Gastroesophageal sphincter (tissue), 4 donors: ENCODE data around the gene FAM89B. TPM values are rescaled to one million over a fixed set of nuclear protein-coding genes. Genes with fewer than 3 reads are reported as not detected.

Experiments
- ATAC-seq: fragments of 150-250 bp; one replicate; pipeline ENCODE4 v1.9.1; 2016; ENCODE audit warnings: mild to moderate bottlenecking, moderate library complexity
- H3K27ac ChIP-seq, 4 donors: fragments of 200-600 bp; sonication (generic) in 3 of 4; 1 replicate in 3 of 4; 2 replicates in 1 of 4; pipeline ENCODE4 v1.5.1; 2016 to 2019
- H3K27me3 ChIP-seq: fragments of 200-600 bp; sonication (generic); one replicate; pipeline ENCODE4 v1.5.1; 2019
- H3K36me3 ChIP-seq, 2 donors: fragments of 200-600 bp; sonication (generic); one replicate each; pipeline ENCODE4 v1.5.1; 2019; ENCODE audit warnings: control low read depth in 1 of 2
- H3K4me1 ChIP-seq, 3 donors: fragments of 200-600 bp; sonication (generic); 1 replicate in 2 of 3; 2 replicates in 1 of 3; pipeline ENCODE4 v1.5.1; 2016 to 2019; ENCODE audit warnings: control low read depth in 2 of 3
- H3K4me3 ChIP-seq, 2 donors: fragments of 200-600 bp; sonication (generic); one replicate each; pipeline ENCODE4 v1.5.1; 2019; ENCODE audit warnings: mild to moderate bottlenecking in 1 of 2, moderate library complexity in 1 of 2
- H3K9me3 ChIP-seq, 3 donors: fragments of 200-600 bp; sonication (generic); one replicate each; pipeline ENCODE4 v1.5.1; 2017 to 2019; ENCODE audit warnings: control low read depth in 2 of 3
- EP300 ChIP-seq: sonication (generic); formaldehyde crosslinking; IDR thresholded peaks from one replicate; pipeline ENCODE4 v1.6.1; 2017; ENCODE audit warnings: antibody characterized with exemption, mild to moderate bottlenecking
- POLR2A ChIP-seq, 2 donors: fragments of 450-650 bp; IDR thresholded peaks; one replicate each; pipeline ENCODE4 v1.6.1; 2017; ENCODE audit warnings: antibody characterized with exemption in 2 of 2, mild to moderate bottlenecking in 2 of 2, moderate library complexity in 1 of 2
- POLR2AphosphoS5 ChIP-seq: sonication (generic); formaldehyde crosslinking; IDR thresholded peaks from one replicate; pipeline ENCODE4 v1.6.1; 2017; ENCODE audit warnings: antibody characterized with exemption
- WGBS, 2 donors: methylation state at CpG; one replicate each; pipeline ENCODE4 v1.1.5; 2018; ENCODE audit warnings: low coverage in 1 of 2; 5-methylcytosine and 5-hydroxymethylcytosine counted together
- total RNA-seq, 4 donors: library from RNA; depleted of rRNA; stranded (reverse); fragments of >200 nt; gene quantifications; one replicate each; pipeline ENCODE4 v1.1.0, GENCODE V29; 2016
- TF ChIP-seq, protein P1 (sequence below), 4 experiments: fragments of 200-600 bp in 2 of 4; fragments of 450-650 bp in 2 of 4; sonication (generic) in 1 of 4; IDR thresholded peaks; one replicate each; pipeline ENCODE4 v1.5.1; 2017 to 2019; ENCODE audit warnings: antibody characterized with exemption in 4 of 4, mild to moderate bottlenecking in 2 of 4, moderate library complexity in 2 of 4

Gene FAM89B
- total RNA-seq, 4 donors from 2014 or later: 36.6 to 68.3 (median 55.0) TPM

DNA sequence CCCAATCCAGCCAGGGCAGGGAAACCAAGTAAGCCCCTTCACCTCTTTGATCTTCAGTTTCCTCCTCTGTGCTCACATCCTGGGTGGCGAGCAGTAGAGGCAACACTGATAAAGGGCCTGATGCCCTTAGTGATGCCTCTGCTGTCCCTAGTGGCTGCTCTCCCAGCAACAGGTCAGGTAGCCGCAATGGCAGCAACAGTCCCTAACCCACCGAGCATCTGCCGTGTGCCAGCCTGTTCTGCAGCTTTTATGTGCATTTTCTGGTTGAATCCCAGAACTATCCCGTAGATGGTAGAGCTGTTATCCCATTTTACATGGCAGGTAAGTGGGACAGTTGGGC is 42.2 kb upstream of the FAM89B start:
- Histone ChIP-seq H3K4me3 (no peak overlapping the region), H3K36me3 (peaks cover 0 to 92% of the 10 kb centered on the region in 2 donors), H3K27ac (peak overlapping the region in 2 of 4 donors; percentile 4 to 19), H3K27me3 (no peaks in the 10 kb centered on the region), H3K9me3 (no peaks in the 10 kb centered on the region), H3K4me1 (peaks cover 3 to 50% (median 8%) of the 10 kb centered on the region in 3 donors)
- WGBS, 2 donors: 73 to 83% methylated on average over 1 to 3 of the region's 5 CpGs
- no peak for TF ChIP-seq EP300
- no peak for TF ChIP-seq POLR2A (IDR thresholded peaks at IDR 0.05)
- no peak for TF ChIP-seq POLR2AphosphoS5
- TF ChIP-seq, protein P1, sequence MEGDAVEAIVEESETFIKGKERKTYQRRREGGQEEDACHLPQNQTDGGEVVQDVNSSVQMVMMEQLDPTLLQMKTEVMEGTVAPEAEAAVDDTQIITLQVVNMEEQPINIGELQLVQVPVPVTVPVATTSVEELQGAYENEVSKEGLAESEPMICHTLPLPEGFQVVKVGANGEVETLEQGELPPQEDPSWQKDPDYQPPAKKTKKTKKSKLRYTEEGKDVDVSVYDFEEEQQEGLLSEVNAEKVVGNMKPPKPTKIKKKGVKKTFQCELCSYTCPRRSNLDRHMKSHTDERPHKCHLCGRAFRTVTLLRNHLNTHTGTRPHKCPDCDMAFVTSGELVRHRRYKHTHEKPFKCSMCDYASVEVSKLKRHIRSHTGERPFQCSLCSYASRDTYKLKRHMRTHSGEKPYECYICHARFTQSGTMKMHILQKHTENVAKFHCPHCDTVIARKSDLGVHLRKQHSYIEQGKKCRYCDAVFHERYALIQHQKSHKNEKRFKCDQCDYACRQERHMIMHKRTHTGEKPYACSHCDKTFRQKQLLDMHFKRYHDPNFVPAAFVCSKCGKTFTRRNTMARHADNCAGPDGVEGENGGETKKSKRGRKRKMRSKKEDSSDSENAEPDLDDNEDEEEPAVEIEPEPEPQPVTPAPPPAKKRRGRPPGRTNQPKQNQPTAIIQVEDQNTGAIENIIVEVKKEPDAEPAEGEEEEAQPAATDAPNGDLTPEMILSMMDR (IDR thresholded peaks at IDR 0.05): no peak
- ATAC-seq: no peak

DNA sequence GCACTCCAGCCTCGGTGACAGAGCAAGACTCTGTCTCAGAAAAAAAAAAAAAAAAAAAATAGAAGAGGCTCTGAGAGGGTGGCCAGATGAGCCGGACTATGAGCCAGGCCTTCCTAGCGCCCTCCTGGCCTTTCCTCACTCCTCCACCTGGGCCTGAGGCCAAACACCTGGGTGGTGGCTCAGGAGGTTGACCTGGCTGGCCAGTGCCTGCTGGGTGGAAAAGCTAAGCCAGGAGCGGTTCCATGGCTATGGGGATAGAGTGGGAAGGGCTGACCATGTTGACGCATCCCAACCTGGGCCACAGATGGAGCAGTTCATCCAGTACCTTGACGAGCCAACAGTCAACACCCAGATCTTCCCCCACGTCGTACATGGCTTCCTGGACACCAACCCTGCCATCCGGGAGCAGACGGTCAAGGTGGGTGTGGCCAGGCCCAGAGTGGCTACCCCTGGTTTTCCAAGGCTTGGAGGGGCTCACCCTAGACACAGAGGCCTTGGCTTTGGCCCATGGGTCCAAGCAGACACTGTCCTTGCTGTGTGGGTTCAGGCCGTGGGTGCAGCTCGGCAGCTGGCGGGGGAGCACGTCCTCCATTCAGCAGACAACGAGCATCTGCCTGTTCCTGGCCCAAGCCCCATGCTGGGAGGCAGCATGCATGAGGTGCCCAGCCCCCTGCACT is 39.8 kb upstream of the FAM89B start:
- Histone ChIP-seq H3K36me3 (peaks cover 0 to 100% of the 10 kb centered on the region in 2 donors), H3K27ac (peak overlapping the region in 2 of 4 donors; percentile 9 to 12), H3K4me3 (no peak overlapping the region), H3K4me1 (peaks cover 0 to 30% (median 0%) of the 10 kb centered on the region in 3 donors), H3K9me3 (no peaks in the 10 kb centered on the region), H3K27me3 (no peaks in the 10 kb centered on the region)
- 48 to 84% methylated on average over 3 to 4 of the region's 15 CpGs for WGBS, 2 donors
- ATAC-seq: peak; percentile 60
- no peak for TF ChIP-seq EP300
- TF ChIP-seq POLR2A (IDR thresholded peaks at IDR 0.05): no peak
- TF ChIP-seq, protein P1 (IDR thresholded peaks at IDR 0.05): no peak
- TF ChIP-seq POLR2AphosphoS5: no peak

DNA sequence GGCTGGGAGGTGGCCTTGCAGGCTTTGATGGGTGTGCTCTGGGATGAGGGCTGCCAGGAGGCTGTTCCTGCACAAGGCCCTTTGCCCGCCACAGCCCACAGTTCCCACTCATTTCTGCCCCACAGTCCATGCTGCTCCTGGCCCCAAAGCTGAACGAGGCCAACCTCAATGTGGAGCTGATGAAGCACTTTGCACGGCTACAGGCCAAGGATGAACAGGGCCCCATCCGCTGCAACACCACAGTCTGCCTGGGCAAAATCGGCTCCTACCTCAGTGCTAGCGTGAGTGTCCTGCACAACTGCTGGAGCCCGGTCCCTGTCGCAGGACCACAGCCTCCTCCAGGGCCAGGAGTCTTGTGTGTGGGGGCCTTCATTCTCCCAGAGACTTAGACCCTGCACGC is 37.2 kb upstream of the FAM89B start:
- Histone ChIP-seq H3K27ac (no peak overlapping the region), H3K36me3 (peaks cover 0 to 94% of the 10 kb centered on the region in 2 donors)

DNA sequence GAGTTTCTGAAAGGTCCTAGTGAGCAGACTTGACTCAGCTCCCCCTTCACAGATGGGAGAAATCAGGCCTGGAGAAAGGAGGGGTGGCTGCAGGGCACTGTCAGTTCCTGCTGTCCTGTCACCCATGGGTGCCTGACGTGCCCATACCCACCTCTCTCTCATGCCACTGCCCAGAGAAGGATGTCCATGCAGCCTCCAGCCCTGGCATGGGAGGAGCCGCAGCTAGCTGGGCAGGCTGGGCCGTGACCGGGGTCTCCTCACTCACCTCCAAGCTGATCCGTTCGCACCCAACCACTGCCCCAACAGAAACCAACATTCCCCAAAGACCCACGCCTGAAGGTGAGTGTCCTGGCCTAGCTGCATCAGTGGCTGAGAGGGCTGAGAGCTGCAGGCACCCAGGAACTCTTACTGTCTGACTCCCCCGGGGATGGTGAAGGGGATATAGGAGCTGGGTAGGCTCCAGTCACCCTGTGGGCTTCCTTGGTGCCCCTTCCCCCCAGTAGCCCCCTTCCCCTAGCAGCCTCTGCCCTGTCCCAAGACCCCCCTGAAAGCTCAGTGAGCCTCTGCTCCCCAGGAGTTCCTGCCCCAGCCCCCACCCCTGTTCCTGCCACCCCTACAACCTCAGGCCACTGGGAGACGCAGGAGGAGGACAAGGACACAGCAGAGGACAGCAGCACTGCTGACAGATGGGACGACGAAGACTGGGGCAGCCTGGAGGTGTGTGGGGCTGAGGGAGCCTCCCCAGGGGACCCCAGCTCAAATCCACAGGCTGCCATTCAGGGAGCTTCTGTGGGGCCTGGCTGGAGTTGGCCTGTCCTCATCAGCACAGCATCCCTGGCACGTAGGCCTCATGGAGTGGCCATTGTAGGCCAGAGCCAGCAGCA is 35.7 kb upstream of the FAM89B start:
- Histone ChIP-seq H3K27me3 (no peaks in the 10 kb centered on the region), H3K4me1 (peaks cover 0 to 45% (median 21%) of the 10 kb centered on the region in 3 donors), H3K4me3 (no peak overlapping the region), H3K9me3 (no peaks in the 10 kb centered on the region), H3K36me3 (peaks cover 0 to 79% of the 10 kb centered on the region in 2 donors), H3K27ac (peak overlapping the region in 2 of 4 donors; percentile 2 to 34)
- ATAC-seq: no peak
- TF ChIP-seq POLR2A (IDR thresholded peaks at IDR 0.05) (no peak), EP300 (no peak), POLR2AphosphoS5 (no peak)
- TF ChIP-seq, protein P1 (IDR thresholded peaks at IDR 0.05): no peak
- no CpG with 5 or more reads among the region's 12 CpGs for WGBS, 2 donors

More for the DNA sequence above, 37.2 kb upstream of the FAM89B start:
- H3K27me3 ChIP-seq: no peaks in the 10 kb centered on the region
- ATAC-seq: no peak
- no peak overlapping the region for H3K4me3 ChIP-seq
- WGBS, 2 donors: 0% methylated on average over 1 of the region's 9 CpGs; no CpG with 5 or more reads in 1 of the 2 donors
- H3K9me3 ChIP-seq: no peaks in the 10 kb centered on the region
- peaks cover 0 to 36% (median 10%) of the 10 kb centered on the region in 3 donors for H3K4me1 ChIP-seq
- no peak for TF ChIP-seq EP300
- TF ChIP-seq POLR2A (IDR thresholded peaks at IDR 0.05): no peak
- no peak for TF ChIP-seq POLR2AphosphoS5
- TF ChIP-seq, protein P1 (IDR thresholded peaks at IDR 0.05): no peak
